ENCODE results near the gene IPO13. TPM values are rescaled to one million over a fixed set of nuclear protein-coding genes. Genes with fewer than 3 reads are reported as not detected.

Gene IPO13
- total RNA-seq, 1 donor from 2014 or later, result 8.6 TPM

DNA sequence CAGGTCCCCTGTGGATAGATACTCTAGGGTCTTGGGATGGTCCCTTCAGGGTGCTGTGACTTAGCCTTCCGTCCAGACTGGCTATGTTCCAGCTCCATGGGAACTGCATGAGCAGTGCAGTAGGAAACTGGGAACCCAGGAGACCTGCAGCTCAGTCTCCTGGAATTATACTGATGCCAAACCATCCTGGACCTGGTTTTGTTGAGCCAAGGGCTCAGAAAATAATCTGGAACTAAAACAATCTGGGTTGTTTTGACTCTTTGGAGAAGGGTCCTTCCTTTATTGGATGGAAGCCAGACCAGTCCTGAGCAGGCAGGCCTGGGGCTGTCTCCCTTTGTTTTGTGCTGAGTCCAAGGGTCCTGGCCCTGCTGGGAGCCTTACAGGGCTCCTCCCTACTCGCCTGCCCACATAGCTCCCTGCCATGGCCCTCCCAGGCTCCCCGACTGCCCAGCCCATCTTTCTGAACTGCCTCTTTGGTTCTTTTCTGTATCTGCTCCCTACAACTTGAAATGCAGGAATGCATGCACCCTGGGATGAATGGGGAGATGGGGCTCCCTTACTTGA, 1.2 kb downstream of the IPO13 start:
- DNase-seq (ENCODE audit: low read depth, low spot score), result no peak

DNA sequence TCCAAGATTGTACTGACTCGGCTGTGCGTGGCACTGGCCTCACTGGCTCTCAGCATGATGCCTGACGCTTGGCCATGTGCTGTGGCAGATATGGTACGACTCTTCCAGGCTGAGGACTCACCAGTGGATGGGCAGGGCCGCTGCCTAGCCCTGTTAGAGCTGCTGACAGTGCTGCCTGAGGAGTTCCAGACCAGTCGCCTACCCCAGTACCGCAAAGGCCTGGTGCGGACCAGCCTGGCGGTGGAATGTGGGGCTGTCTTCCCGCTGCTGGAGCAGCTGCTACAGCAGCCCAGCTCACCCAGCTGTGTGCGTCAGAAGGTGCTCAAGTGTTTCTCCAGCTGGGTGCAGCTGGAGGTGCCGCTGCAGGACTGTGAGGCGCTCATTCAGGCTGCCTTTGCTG, 2.9 kb downstream of the IPO13 start:
- no peak for DNase-seq (ENCODE audit: low read depth, low spot score)

DNA sequence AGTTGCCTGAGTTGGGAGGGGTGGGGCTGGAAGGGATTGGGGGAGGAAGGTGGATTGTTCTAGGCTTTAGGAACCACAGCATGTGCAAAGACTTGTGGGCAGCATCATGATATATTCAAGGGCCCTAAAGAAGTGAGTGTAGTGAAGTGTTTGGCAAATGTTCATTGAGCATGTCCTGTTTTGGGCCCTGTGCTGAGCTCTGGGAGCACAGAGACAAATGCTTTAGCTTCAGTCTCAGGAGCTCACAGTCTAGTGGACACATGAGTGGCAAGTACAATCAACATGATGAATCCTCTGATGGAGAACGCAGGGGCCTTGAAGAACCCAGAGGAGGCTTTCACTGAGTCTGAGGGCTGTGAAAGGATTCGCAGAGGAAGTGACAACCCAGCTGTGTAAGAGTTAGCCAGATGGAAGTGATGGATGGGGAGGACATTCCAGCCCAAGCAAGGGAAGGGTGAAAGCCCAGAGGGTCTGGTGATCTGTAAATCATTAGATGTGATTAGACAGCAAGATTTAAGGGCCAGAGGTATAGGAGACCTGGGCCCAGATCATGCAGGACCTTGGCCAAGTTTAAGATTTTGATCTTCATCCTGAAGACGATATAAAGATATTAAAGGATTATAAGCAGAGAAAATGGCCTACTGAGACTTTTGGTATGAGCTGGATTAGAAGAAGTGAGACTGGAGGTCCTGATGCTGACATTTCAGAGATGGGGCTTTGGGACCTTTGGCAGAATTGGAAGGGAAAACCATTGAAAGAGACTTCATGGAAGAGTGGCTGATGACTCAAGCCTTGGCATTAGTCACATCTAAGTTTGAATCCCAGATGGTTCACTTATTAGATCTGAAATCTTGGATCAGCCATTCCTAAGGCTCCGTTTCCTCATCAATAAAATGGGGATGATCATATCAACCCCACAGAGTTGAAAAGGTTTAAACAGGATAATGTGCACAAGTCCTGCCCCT, 4.6 kb downstream of the IPO13 start:
- DNase-seq (ENCODE audit: low read depth, low spot score), result no peak

DNA sequence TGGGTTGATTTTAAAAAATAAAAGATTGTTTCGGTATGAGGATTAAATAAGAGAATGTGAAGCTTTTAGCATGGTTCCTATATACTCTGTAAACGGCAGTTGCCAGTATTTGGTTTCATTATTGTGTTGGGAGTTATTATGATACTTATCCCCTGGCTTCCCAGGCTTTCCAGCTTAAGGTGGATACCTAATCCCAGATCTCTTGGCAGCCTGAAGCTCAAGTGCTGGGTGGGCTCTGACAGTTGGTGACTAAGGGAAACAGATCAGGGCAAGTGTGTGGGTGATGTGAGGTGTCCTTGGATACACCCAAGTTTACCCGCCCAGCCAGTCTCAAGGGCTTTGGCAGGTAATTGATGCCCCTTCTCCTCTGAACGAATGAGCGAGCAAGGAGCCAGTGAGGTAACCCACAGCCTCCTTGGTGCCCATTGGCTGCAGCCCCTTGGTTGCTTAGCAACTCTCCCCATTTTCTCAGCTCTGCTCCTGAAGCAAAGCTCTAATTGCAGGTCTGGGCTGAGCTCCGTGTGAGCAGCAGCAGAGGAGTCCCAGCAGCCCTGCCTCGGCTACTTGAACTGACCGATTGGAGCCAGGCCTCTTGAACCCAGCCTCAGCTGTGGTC, 6.1 kb downstream of the IPO13 start:
- no peak for DNase-seq (ENCODE audit: low read depth, low spot score)

DNA sequence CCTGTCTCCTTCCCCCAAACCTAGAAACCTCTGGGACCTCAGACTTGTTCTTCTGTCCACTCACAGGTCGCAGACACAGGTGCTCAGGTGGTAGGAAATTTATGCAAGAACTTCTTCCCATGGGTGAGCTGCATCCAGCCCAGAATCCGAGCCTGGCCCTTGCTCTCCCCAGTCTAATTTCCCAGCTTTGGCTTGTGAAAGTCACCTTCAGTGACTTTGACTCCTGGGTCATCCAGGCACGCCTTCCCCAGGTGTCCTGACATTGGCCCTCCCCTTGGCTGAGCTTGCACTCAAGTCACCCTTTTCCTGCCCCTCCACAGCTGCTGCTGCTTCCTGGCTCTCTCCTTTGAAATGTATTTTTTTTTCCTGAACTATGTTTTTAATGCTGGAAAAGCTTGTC, 6.6 kb downstream of the IPO13 start:
- no peak for DNase-seq (ENCODE audit: low read depth, low spot score)

DNA sequence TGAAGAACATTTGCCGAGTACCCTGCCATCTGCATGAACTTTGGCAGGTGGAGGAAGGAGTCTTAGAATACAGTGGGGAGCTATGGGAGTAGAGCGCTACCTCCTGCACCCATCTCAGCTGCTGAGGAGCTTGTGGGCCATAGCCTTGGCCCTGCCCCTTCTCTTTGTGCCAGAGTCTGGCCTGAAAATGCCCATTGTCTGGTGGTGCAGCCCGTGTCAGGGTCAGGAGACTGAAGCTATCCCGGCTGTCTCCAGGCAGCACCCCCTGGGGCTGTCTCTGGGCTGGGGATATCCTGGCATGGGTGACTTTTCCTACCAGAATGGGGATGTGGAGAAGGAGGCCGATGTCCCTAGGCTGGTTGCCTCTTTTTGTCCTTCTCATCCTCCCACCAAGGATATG, 7.3 kb downstream of the IPO13 start:
- no peak for DNase-seq (ENCODE audit: low read depth, low spot score)

DNA sequence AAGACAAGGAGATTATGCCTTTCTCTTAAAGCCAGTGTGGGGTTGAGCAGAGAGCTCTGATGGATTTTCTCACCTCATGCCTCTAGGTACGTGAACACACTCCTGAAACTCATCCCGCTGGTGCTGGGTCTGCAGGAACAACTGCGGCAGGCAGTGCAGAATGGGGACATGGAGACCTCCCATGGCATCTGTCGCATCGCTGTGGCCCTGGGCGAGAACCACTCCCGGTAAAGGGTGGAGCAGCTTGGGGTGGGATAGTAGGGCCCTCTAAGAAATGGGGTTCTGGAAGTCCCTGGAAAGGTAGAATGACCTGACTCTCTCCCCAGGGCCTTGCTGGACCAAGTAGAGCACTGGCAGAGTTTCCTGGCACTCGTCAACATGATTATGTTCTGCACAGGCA, 9.5 kb downstream of the IPO13 start:
- DNase-seq (ENCODE audit: low read depth, low spot score), result no peak

DNA sequence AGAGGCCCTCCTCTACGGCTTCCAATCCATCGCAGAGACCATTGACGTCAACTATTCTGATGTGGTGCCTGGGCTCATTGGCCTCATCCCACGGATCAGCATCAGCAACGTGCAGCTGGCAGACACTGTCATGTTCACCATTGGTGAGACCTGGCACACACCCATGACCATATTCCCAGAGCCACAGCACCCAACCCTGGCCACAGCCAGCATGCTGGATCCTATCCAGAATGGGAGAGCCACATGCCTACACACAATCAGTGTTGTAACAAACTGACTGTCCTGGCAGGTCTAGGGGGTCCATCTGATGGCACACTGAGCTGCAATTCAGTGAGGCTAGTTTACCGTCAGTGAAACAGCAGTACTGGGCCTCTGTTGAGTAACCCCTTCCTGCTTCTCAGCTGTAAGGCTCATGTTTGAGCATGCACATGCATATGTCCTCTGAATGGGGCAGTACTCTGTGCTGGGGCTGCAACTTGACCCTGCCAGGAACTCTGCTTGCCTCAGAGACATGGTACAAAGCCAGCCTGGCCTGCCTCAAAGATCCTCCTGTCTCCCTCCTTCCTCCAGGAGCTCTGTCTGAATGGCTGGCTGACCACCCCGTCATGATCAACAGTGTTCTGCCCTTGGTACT, 10.8 kb downstream of the IPO13 start:
- no peak for DNase-seq (ENCODE audit: low read depth, low spot score)

DNA sequence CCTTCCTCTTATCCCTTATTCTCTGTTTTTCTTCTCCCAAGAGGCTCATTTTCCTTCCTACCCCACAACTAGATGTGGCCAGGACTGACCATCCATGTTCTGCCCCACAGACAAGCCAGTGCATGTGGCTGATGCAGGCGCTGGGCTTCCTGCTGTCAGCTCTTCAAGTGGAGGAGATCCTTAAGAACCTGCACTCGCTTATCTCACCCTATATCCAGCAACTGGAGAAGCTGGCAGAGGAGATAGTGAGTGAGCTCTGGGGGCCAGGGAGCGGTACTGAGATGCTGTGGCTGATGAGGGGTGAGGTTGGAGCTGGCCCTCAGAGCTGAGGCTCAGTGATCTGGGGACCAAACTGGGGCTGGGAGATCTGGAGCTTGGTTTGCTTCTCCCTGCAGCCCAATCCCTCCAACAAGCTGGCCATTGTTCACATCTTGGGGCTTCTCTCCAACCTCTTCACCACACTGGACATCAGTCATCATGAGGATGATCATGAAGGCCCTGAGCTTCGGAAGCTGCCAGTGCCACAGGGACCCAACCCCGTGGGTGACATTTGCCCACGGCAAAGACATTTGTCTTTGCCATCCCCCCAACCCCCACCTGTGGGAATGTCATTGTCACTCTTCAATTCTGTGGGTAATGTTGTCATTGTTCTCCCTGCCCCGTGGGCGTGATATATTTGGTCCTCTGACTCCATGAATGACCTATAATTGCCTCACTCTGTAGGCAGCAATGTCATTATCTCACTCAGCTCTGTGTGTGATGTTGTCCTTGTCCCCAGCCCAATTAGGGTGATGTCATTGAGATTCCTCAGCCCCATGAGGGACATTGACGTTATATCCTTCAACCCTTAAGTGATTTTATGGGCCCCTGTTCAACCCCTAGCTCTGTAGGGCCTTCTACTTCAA, 11.9 kb downstream of the IPO13 start:
- no peak for DNase-seq (ENCODE audit: low read depth, low spot score)

DNA sequence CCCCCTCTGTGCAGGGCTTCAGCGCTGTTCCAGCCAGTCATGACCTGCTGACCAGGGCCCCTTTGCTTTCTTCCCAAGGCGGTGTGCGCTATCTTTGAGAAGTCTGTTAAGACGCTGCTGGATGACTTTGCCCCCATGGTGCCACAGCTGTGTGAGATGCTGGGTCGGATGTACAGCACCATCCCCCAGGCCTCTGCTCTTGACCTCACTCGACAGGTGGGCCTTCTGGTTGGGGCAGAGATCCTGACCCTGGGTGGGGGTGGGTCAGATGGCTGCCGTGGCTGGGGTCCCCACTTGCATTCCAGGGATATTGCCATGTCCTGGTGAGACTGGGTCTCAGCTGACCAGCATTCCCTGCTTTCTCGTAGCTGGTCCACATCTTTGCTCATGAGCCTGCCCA, 14.0 kb downstream of the IPO13 start:
- DNase-seq (ENCODE audit: low read depth, low spot score), result no peak

DNA sequence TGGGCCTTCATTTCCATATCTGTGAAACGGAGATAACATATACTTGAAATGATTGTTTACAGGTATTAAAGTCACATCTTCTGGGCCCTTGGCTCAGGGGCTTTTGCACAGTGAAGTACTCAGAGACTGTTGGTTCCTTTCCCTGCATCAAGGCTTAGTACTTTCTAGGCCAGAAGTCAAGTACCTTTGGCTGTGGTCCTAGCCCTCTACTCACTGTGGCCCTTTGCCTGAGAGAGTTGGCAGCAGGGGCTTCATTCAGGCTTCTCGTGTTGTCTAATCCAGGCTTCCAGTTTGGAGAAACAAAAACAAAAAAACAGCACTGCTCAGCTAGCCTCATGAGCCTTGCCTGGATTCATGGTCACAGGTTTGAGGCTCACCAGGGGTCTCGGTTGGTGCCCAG, 14.9 kb downstream of the IPO13 start:
- no peak for DNase-seq (ENCODE audit: low read depth, low spot score)

DNA sequence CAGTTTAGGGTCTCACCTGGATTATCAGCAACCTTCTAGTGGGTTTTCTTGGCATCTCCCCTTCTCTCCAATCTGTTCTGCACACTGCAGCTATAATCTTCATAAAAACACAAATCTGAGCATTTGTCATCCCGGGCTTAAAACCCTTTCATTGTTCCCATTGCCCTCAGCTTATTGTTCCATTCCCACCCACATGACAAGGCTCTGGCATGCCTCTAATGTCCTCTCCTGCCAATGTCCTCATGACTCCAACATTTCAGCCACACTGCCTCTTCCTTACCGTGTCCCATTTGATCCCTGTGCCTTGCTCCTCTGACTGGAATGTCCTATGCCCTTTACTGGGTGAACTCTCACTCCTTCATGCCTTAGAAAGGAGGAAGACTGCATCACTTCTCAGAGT, 15.6 kb downstream of the IPO13 start:
- DNase-seq (ENCODE audit: low read depth, low spot score), result no peak

DNA sequence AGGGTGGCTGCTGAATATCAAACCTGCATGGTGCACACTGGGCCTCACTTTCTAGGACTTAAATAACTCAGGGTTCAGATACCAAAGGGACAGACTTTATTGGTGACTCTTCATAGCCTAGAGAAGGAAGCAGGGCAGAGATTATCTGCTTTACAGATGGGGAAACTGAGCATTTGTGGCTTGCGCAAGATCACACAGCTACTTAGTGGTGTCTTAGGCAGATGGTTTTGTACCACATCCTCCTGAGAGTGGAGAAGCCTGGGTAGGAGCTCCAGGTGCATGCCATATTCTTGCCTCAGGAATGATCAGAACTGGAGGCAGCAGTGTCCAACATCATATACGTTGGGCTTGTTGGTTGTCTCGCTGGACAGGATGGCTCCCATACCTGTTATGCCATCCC, 16.3 kb downstream of the IPO13 start:
- no peak for DNase-seq (ENCODE audit: low read depth, low spot score)

DNA sequence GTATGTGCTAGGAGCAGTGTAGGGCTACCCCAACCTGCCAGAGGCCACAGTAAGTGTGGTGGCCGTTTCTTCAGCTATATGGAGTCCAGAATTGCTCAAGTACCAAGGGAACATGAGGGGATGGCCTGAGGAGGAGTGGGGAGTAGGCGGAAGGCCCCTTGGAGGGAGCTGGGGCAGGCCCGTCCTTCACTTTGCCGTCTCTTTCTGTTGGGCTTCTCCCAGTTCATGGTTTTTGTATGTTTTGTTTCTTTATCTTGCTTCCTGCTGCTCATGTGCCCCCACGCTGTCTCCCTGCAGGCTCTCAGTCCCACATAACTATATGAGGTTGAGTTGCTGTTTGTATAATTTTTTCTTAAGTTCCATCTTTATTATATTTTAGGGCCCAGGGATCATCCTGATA, 17.1 kb downstream of the IPO13 start:
- no peak for DNase-seq (ENCODE audit: low read depth, low spot score)

DNA sequence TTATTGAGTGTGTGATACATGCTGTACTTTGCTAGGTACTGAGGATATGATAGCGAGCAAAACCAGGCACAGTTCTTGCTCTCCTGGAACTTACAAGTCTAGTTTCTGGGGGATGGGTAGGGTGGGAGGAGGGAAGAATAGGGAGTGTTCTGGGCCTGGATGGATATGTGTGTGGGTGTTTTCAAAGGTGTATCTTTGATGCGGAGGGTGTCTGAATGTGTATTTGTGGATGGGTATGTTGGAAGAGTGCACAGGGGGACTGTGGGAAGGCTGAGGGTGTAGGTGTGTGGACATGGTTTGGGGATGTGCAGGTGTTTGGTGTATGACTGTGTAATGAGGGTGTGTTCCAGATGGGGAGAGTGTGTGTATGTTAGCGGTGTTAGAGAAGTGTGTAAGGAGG, 18.6 kb downstream of the IPO13 start:
- DNase-seq (ENCODE audit: low read depth, low spot score), result no peak

DNA sequence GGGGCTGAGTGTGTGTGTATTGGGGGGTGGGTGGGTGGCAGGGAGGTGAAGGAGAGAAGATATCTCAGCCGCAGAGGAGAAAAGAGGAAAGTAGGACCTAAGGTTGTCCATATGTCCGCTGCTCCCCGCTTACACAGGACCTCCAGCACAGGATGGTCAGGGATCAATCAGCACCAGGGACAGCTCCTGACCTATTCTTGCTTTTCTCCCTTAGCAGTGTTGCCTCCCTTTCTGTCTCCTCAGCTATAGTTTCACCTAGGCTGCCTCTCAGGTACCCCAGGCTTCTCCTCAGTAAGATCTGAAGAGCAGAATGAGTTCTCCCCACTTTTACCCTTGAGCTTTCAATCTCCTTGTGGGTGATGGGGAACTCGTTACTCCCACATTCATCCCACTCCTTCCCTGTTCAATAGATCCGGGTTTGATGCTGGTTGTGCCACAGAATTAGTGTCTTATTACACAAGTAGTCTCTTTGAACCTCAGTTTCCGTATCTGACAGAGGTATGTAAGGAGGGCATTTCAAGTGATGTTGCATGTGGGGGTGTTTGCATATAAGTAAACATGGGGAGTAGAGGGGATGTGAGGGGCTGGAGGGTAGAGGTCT, 21.7 kb downstream of the IPO13 start:
- DNase-seq (ENCODE audit: low read depth, low spot score), result no peak

DNA sequence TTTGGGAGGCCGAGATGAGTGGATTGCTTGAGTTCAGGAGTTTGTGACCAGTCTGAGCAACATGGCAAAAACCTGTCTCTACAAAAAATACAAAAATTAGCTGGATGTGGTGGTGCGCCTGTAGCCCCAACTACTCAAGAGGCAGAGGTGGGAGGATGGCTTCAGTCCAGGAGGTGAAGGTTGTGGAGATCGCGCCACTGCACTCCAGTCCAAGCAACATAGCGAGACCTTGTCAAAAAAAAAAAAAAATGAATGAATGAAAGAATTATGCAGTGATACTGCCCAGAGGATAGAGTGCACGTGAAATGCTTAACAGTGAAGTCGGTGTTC, 22.6 kb downstream of the IPO13 start:
- DNase-seq (ENCODE audit: low read depth, low spot score), result no peak

DNA sequence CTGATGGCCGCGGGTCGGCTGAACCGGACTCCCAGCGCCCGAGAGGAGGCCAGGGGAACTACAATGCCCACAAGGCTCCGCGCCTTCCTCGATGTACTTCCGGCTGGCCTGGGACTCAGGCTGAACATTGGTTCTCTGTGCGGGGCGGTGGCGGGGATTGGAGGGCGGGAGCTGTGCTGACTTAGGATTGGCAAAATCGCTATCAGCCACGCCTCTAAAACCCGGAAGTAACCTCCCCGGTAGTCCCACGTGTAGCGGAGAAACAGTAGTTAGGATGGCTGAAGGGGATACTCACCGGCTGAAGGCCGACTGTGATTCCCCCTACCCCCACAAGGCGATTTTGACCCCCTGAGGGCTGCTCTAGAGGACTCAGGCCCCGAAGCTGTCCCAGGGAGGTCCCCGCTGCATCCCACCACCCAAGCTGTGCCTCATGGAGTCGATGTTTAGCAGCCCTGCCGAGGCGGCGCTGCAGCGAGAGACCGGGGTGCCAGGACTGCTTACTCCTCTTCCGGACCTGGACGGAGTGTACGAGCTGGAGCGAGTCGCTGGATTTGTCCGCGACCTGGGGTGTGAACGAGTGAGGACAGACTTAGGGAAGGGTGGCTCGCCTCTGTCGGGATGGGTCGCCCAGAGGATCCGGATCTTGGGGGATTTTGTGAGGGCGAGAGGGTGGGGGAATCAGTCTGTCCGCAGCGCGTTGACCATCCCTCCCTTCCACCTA, 23.2 kb downstream of the IPO13 start, which contains the start of gene DPH2:
TSS of gene DPH2 (plus strand) at position 265 of the 721 bp plus-strand sequence. CDS start at position 431, 166 bp downstream.
- peak; percentile 92 for DNase-seq (ENCODE audit: low read depth, low spot score)

DNA sequence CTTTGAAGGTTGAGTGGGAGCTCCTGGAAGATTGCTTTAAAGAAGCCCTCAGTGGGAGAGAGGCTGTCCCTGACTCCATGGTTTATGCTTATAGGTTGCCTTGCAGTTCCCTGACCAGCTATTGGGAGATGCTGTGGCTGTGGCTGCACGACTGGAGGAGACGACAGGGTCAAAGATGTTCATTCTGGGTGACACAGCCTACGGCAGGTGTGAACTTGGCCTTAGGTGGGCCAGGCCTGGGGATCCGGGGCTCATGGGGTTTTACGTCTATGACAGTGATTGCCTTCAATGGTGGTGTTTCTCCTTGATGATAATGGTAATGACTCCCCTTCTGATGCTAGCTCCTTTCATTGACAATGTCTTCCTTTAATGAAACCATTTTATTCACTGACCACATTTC, 23.8 kb downstream of the IPO13 start:
- DNase-seq (ENCODE audit: low read depth, low spot score), result no peak

DNA sequence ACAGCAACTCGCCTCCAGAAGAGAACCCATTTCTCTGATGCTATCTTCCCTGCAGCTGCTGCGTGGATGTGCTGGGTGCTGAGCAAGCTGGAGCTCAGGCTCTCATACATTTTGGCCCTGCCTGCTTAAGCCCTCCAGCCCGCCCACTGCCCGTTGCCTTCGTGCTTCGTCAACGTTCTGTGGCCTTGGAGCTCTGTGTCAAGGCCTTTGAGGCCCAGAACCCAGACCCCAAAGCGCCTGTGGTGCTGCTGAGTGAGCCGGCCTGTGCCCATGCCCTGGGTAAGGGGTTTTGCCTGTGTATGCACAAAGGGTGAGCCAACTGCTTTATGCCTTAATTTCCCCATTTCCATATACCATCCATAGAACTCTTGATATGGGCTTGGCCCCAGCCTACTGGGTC, 24.2 kb downstream of the IPO13 start:
- DNase-seq (ENCODE audit: low read depth, low spot score), result no peak

Measured in pulmonary artery endothelial cell (primary cell).